GM21423 (cell line): Measurements from ENCODE around the gene RAMP1.
"Not testable (repeated sequence)": the region's sequence is repeated elsewhere in the genome, so short reads cannot be mapped to it uniquely, and the experiment has no call there.

ENCODE experiments used
- ATAC-seq: cut with Tn5 transposase; IDR thresholded peaks from one replicate; pipeline ENCODE4 v1.9.1; 2021; ENCODE audit warnings: mild to moderate bottlenecking, moderate library complexity; ENCODE audit not compliant: unreplicated experiment

RAMP1 gene

GRCh38 chr2:237859533-237860272 lies at the start of gene RAMP1:
TSS of gene RAMP1 (plus strand) at chr2:237859623. CDS start at chr2:237859676, 53 bp downstream.
- ATAC-seq: no peak

- ATAC-seq: no peak
These were observed 43.8 kb upstream of the RAMP1 start for GRCh38 chr2:237815637-237816036.

- ATAC-seq: no peak
These were observed 42.9 kb upstream of the RAMP1 start for GRCh38 chr2:237816531-237816930.

GRCh38 chr2:237818066-237818473 lies 41.4 kb upstream of the RAMP1 start:
- ATAC-seq: no peak

GRCh38 chr2:237819231-237819630 lies 40.2 kb upstream of the RAMP1 start:
- no peak for ATAC-seq

GRCh38 chr2:237820421-237820820 lies 39.0 kb upstream of the RAMP1 start:
- ATAC-seq: no peak

- no peak for ATAC-seq
These were observed 35.9 kb upstream of the RAMP1 start for GRCh38 chr2:237823544-237823943.

- ATAC-seq: no peak
These were observed 35.3 kb upstream of the RAMP1 start for GRCh38 chr2:237824085-237824484.

- ATAC-seq: no peak
These were observed 31.9 kb upstream of the RAMP1 start for GRCh38 chr2:237827421-237827987.

- no peak for ATAC-seq
These were observed 28.9 kb upstream of the RAMP1 start for GRCh38 chr2:237830522-237830921.

- no peak for ATAC-seq
These were observed 25.9 kb upstream of the RAMP1 start for GRCh38 chr2:237833546-237833945.

- ATAC-seq: no peak
These were observed 24.1 kb upstream of the RAMP1 start for GRCh38 chr2:237835372-237835771.

- no peak for ATAC-seq
These were observed 18.4 kb upstream of the RAMP1 start for GRCh38 chr2:237841051-237841450.

GRCh38 chr2:237848940-237849339 lies 10.5 kb upstream of the RAMP1 start:
- ATAC-seq: not testable (repeated sequence)

- ATAC-seq: no peak
These were observed 5.1 kb upstream of the RAMP1 start for GRCh38 chr2:237854295-237854694.

- ATAC-seq: no peak
These were observed 1.6 kb upstream of the RAMP1 start for GRCh38 chr2:237857791-237858190.

- ATAC-seq: no peak
These were observed 935 bp upstream of the RAMP1 start for GRCh38 chr2:237858294-237859081.

- ATAC-seq: no peak
These were observed 365 bp upstream of the RAMP1 start for GRCh38 chr2:237859082-237859433.

GRCh38 chr2:237860273-237860935 lies 981 bp downstream of the RAMP1 start:
- ATAC-seq: no peak

- ATAC-seq: no peak
These were observed 2.6 kb downstream of the RAMP1 start for GRCh38 chr2:237861875-237862527.

GRCh38 chr2:237862528-237862895 lies 3.1 kb downstream of the RAMP1 start:
- no peak for ATAC-seq
